GM18951 (cell line): ENCODE results near the gene ACAP1.
A peak's percentile ranks its signal among the peaks of the same experiment; 100 is the strongest.
"Not testable (repeated sequence)": the region's sequence is repeated elsewhere in the genome, so short reads cannot be mapped to it uniquely, and the experiment has no call there.

ENCODE experiments used
- POLR2A ChIP-seq: IDR thresholded peaks from 4 replicates; pipeline ENCODE4 v1.6.1; 2011; ENCODE audit warnings: mild to moderate bottlenecking; ENCODE audit not compliant: insufficient read length, insufficient read depth; ENCODE audit errors: extremely low read depth
- in situ Hi-C: fragments of 300-500 bp; cut with MboI; formaldehyde crosslinking; loops from one replicate; pipeline ENCODE4 v1.12.0; 2022; ENCODE audit warnings: low sequenced_read_pairs, mixed read lengths, inconsistent platforms; ENCODE audit not compliant: unreplicated experiment

Gene ACAP1

GRCh38 chr17:7367918-7368598, 31.7 kb downstream of the ACAP1 start:
- in situ Hi-C loops = no loop called here
- no peak for TF ChIP-seq POLR2A

- in situ Hi-C loops = not testable (repeated sequence)
Observed at GRCh38 chr17:7368599-7368994, 32.3 kb downstream of the ACAP1 start.

GRCh38 chr17:7369825-7370224, 33.5 kb downstream of the ACAP1 start:
- TF ChIP-seq POLR2A = no peak
- in situ Hi-C loops = no loop called here

GRCh38 chr17:7370853-7371252, 34.5 kb downstream of the ACAP1 start:
- no peak for TF ChIP-seq POLR2A
- in situ Hi-C loops = no loop called here

- in situ Hi-C loops = no loop called here
- no peak for TF ChIP-seq POLR2A
Observed at GRCh38 chr17:7374353-7374752, 38.0 kb downstream of the ACAP1 start.

GRCh38 chr17:7379134-7379533, 42.8 kb downstream of the ACAP1 start:
- in situ Hi-C loops = no loop called here
- TF ChIP-seq POLR2A = no peak

GRCh38 chr17:7380321-7380720, 44.0 kb downstream of the ACAP1 start:
- in situ Hi-C loops = no loop called here
- no peak for TF ChIP-seq POLR2A

- no peak for TF ChIP-seq POLR2A
- in situ Hi-C loops = no loop called here
Observed at GRCh38 chr17:7380855-7381683, 44.7 kb downstream of the ACAP1 start, which contains the start of gene TNK1. Gene TNK1, plus strand, starts transcription at chr17:7381089. Its CDS starts 1,838 bp downstream, at chr17:7382927.

- in situ Hi-C loops = no loop called here
- TF ChIP-seq POLR2A = no peak
Observed at GRCh38 chr17:7382901-7383300, 46.6 kb downstream of the ACAP1 start.

GRCh38 chr17:7383371-7383741, 47.0 kb downstream of the ACAP1 start:
- in situ Hi-C loops = no loop called here
- TF ChIP-seq POLR2A = no peak

GRCh38 chr17:7383742-7384488, 47.6 kb downstream of the ACAP1 start:
- peak; percentile 54 for TF ChIP-seq POLR2A
- in situ Hi-C loops = no loop called here

GRCh38 chr17:7384489-7385081, 48.3 kb downstream of the ACAP1 start:
- in situ Hi-C loops = no loop called here
- TF ChIP-seq POLR2A = no peak

GRCh38 chr17:7388856-7389255, 52.5 kb downstream of the ACAP1 start:
- in situ Hi-C loops = no loop called here

More at GRCh38 chr17:7388856-7389255, 52.5 kb downstream of the ACAP1 start:
- TF ChIP-seq POLR2A = no peak
